BE2C (cell line): ENCODE measurements around the gene SPRED2.

Experiments used
- DNase-seq: peaks from one replicate; pipeline ENCODE4 v3.0.0-alpha.2; 2020
- H3K27me3 ChIP-seq: fragments of 250-450 bp; sonication (Bioruptor Pico); 2 replicates; pipeline ENCODE4 v1.5.1; 2020; ENCODE audit warnings: mild to moderate bottlenecking
- H3K36me3 ChIP-seq: fragments of 250-450 bp; sonication (Bioruptor Pico); 2 replicates; pipeline ENCODE4 v1.5.1; 2020; ENCODE audit warnings: mild to moderate bottlenecking
- H3K4me1 ChIP-seq: fragments of 250-450 bp; sonication (Bioruptor Pico); 2 replicates; pipeline ENCODE4 v1.5.1; 2020
- H3K4me3 ChIP-seq: 2 replicates; pipeline ENCODE4 v1.5.1; 2011; ENCODE audit warnings: low read depth, low read length
- H3K9me3 ChIP-seq: fragments of 250-450 bp; sonication (Bioruptor Pico); 2 replicates; pipeline ENCODE4 v1.5.1; 2020
- CTCF ChIP-seq: IDR thresholded peaks from 2 replicates; pipeline ENCODE4 v1.5.1; 2012; ENCODE audit warnings: mild to moderate bottlenecking, low read depth, low read length

Gene SPRED2

GRCh38 chr2:65374575-65374974 lies 57.8 kb downstream of the SPRED2 start:
- Histone ChIP-seq H3K4me1 (no peaks in the 10 kb centered on the region), H3K27me3 (no peaks in the 10 kb centered on the region), H3K36me3 (no peaks in the 10 kb centered on the region), H3K9me3 (no peaks in the 10 kb centered on the region), H3K4me3 (no peak overlapping the region)
- no peak for TF ChIP-seq CTCF
- no peak for DNase-seq

- Histone ChIP-seq H3K4me1 (no peaks in the 10 kb centered on the region), H3K4me3 (no peak overlapping the region), H3K9me3 (no peaks in the 10 kb centered on the region), H3K36me3 (no peaks in the 10 kb centered on the region), H3K27me3 (no peaks in the 10 kb centered on the region)
- no peak for TF ChIP-seq CTCF
- DNase-seq: no peak
These were observed 59.0 kb downstream of the SPRED2 start for GRCh38 chr2:65373365-65373918.

- DNase-seq: no peak
- no peak for TF ChIP-seq CTCF
- H3K36me3 ChIP-seq: no peaks in the 10 kb centered on the region
- H3K4me1 ChIP-seq: no peaks in the 10 kb centered on the region
- H3K4me3 ChIP-seq: no peak overlapping the region
- no peaks in the 10 kb centered on the region for H3K9me3 ChIP-seq
- no peaks in the 10 kb centered on the region for H3K27me3 ChIP-seq
These were observed 59.8 kb downstream of the SPRED2 start for GRCh38 chr2:65372619-65373018.

- Histone ChIP-seq H3K9me3 (no peaks in the 10 kb centered on the region), H3K4me3 (no peak overlapping the region), H3K36me3 (no peaks in the 10 kb centered on the region), H3K4me1 (peaks cover 7% of the 10 kb centered on the region), H3K27me3 (no peaks in the 10 kb centered on the region)
- TF ChIP-seq CTCF: no peak
- no peak for DNase-seq
These were observed 61.3 kb downstream of the SPRED2 start for GRCh38 chr2:65371074-65371434.

GRCh38 chr2:65370387-65371073 lies 61.9 kb downstream of the SPRED2 start:
- DNase-seq: no peak
- Histone ChIP-seq H3K4me3 (no peak overlapping the region), H3K36me3 (no peaks in the 10 kb centered on the region), H3K9me3 (no peaks in the 10 kb centered on the region), H3K27me3 (no peaks in the 10 kb centered on the region), H3K4me1 (peaks cover 10% of the 10 kb centered on the region)
- no peak for TF ChIP-seq CTCF

GRCh38 chr2:65369980-65370379 lies 62.4 kb downstream of the SPRED2 start:
- no peaks in the 10 kb centered on the region for H3K9me3 ChIP-seq
- TF ChIP-seq CTCF: no peak
- no peak overlapping the region for H3K4me3 ChIP-seq
- H3K4me1 ChIP-seq: peaks cover 10% of the 10 kb centered on the region
- H3K36me3 ChIP-seq: no peaks in the 10 kb centered on the region
- no peaks in the 10 kb centered on the region for H3K27me3 ChIP-seq
- DNase-seq: no peak
